DMS114 treated with DMSO at 0.1 percent for 48 hours (cell line): ENCODE data around the gene CCDC192.

Experiments used
- DNase-seq: peaks from one replicate; lab custom pipeline; 2025; ENCODE audit not compliant: unreplicated experiment; lab: John Stamatoyannopoulos, UW

The CCDC192 gene

DNA sequence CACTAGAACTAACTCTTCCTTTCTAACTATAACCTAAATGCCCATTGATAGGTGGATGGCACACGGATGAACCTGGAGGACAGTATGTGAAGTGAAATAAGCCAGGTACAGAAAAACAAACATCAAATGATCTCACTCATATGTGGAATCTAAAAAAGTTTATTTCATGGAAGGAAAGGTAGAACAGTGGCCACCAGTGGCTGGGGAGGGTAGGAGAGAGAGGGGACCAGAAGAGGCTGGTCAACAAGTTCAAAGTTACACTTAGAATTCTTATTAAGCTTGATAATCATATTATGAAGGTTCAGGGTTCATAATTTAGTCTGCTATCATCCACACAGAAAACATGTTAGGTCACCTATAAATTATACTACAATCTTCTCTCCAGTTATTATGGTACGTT is 272.8 kb downstream of the CCDC192 start:
- DNase-seq: no peak

DNA sequence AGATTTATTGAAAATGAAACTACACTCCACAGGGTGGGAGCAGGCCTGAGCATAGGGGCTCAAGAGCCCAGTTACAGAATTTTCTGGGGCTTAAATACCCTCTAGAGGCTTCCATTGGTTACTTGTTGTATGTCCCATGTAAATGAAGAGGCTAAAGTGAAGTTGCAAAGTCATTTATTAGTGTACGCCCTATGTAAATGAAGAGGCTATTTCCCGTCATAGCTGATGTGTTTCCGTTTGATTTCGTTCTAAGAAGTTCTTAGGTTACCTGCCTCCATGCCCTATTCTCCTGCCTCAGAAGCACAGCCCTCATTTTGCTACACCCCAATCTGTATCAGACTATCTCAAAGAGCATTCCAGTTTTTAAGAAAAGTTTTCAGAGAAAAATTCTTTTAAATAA is 273.3 kb downstream of the CCDC192 start:
- no peak for DNase-seq

DNA sequence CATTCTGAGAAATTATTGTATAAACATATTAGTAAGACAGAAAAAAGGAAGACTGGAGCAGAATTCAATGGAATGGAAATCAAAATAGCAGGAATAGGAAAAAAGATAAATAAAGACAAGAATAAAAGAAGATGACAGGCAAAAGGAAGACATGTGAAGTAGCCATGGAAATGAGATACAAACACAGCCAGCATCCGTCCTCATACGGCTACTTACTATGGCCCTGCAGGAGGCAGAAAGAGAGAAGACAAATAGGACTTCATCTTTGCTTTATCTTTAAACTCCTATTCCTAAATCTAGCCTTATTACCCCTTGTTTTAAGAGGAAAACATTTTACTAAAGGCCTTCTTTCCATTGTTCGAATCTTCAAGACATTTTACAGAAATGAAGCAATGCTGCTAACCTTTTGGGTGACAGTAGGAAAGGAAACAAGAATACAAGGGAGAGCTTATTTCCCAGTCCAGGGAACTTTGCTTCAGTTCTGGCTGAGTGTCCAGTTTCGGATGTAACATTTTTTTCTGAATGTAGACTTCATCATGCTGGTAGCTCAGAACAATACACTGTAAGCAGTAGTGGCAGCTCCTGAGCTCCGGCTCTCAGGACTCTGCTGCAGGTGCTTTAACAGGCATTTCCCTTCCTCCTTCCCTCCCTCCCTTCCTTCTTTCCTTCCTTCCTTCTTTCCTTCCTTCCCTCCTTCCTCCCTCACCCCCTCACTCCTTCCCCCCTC is 274.0 kb downstream of the CCDC192 start:
- no peak for DNase-seq

DNA sequence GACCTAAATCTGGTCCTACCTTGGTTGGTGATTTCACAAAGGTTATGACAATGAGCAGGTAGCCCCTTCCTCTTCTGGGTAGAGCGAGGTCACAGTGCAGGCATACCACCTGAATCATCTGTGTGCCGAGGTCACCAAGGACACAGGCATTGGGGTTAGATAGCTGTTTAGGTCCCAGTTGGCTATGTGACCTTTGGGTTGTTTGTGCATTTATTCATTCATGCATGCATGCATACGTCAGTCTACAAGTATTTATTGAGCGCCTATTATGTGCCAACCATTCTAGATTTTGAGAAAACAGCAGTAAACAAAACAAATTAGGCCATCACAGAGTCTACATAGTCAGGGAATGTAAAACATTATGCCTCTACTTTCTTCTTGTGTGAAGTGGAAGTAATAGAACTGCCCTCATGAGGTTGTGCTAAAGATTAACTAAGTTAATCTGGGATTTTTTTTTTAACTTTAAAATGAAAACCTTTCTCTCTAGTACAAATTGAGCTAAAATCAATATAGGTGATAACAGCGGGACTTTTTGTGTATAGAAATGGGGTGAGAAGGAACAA is 275.6 kb downstream of the CCDC192 start:
- no peak for DNase-seq

DNA sequence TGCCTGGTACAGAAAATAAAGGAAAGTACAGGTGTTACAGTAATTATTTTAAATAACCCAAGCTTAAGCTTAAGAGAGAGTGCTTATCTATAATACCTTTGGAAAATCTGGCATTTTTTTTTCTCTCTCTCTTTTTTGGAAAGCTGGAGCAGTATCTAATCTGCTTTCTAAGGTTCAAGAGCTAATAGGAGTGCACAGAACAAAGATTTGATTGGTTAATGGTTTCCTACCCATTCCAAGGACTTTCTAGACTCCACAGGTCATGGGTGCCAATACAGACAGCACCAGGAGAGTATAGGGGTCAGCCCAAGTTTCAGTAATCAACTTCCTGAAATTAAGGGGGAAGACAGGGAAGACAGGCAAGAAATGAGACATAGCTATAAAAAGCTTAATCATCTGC is 276.3 kb downstream of the CCDC192 start:
- DNase-seq: no peak

DNA sequence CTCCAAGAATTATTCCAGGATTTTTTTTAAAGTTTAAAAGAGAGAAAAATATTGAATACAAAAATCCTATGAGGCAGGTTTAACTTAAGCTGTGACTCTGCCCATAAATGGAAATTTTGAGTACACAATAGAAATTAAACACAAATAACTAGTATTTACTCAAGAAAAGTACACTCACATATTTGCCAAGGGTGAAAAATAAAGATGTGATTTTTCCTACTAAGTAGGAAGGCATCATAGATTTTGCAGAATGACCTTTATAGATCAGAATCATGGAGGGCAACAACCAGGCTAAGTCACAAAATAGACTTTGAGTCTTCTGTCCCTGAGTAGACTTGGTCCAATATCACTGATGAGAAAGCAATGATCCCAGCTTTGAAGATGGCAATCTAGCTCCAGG is 277.7 kb downstream of the CCDC192 start:
- DNase-seq: no peak

DNA sequence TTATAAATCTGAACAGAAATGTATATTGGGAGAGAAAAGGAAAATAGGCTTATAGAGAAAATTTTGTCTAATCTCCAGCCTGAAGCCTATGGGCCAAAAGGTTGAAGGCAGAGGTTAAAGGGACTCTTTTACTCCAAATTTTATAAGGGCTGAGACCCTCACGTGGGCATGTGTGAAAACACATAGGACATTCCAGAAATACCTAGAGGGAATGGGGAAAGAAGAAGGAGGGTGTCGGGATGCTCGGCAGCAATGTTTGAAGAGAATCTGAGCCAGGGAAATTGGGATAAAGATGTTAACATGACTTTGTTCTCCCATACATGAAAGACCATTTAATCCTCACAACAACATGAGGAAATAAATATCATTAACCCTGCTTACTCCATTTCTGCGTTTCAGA is 278.3 kb downstream of the CCDC192 start:
- no peak for DNase-seq

DNA sequence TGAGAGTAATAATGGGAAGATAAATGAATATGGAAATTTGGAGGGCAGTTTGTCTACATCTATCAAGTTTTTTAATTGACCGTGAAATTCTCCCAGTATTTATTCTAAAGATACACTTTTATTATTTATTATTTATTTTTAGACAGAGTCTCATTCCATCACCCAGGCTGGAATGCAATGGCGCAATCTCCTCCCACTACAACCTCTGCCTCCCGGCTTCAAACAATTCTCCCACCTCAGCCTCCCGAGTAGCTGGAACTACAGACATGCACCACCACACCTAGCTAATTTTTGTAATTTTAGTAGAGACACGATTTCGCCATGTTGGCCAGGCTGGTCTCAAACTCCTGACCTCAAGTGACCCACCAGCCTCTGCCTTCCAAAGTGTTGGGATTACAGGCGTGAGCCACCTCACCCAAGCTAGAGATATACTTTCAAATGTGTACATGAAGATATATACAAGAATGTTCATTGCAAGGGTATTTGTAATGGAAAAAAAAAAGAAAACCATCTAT is 282.7 kb downstream of the CCDC192 start:
- DNase-seq: no peak

DNA sequence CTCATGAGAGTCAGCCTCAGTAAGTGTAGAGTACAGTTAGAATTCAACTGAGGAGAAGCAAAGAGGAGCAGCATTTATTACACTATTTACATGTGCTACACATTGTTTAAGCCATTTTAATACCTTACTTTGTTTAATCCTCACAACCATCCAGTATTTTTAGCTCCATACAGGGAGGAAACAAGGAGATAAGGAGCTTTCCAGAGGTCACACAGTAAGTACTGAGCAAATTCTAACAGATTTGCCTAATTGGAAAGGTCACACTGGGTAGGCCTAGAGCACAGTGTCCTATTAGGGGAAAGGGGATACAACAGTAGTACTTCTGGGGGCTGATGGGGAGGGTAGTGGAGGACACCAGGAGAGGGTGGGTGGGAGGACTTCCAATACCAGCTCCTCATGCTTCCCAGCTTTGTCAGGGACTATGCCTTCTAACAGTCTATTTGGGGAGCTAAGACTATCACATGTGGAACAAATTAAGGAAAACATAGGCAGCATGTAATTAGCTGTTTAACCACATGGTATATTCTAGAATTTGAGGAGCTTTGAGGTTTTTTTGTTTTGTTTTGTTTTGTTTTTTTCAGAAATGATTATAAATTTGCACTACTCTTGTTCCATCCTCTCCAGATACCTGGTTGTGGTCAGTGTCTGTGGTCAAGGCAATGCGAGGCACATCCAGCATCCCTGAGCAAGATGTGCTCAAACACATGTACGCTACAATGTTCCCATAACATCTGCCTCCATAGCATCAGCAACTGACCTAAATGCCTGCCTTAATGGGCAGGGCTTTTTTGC is 284.4 kb downstream of the CCDC192 start:
- no peak for DNase-seq

DNA sequence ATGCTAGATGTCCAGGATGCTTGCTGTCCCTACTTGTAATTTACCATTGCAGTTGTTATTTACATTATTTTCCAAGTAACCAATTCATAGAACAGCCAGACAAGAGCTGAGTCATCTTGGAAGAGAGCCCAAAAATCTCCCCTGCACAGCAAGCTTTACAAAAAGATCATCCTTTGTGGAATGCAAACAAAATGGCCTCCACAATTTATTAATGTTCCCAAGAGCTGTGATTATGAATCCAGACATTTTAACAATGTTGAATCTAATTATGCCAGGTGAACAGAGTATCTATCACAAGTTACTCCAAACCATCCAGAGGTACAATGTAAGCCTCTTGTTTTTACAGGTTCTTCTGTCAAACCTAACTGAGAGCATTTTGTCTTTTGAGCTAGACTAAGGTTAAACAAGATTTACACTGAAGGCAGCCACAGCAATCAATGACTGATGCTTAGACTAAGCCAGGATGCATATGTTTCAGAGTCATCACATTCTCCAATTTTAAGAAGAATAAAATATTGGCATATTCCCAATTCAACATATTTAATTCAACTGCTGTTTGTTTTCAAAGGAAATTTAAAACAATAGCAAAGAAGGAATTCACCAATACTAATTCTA is 285.1 kb downstream of the CCDC192 start:
- no peak for DNase-seq
